NCI-H2196 (cell line): ENCODE measurements around the gene GCDH.
"Not testable (repeated sequence)": the region's sequence is repeated elsewhere in the genome, so short reads cannot be mapped to it uniquely, and the experiment has no call there.

Source experiments
- DNase-seq: peaks from one replicate; lab custom pipeline; 2025; ENCODE audit not compliant: unreplicated experiment; lab: John Stamatoyannopoulos, UW

GCDH gene

DNA sequence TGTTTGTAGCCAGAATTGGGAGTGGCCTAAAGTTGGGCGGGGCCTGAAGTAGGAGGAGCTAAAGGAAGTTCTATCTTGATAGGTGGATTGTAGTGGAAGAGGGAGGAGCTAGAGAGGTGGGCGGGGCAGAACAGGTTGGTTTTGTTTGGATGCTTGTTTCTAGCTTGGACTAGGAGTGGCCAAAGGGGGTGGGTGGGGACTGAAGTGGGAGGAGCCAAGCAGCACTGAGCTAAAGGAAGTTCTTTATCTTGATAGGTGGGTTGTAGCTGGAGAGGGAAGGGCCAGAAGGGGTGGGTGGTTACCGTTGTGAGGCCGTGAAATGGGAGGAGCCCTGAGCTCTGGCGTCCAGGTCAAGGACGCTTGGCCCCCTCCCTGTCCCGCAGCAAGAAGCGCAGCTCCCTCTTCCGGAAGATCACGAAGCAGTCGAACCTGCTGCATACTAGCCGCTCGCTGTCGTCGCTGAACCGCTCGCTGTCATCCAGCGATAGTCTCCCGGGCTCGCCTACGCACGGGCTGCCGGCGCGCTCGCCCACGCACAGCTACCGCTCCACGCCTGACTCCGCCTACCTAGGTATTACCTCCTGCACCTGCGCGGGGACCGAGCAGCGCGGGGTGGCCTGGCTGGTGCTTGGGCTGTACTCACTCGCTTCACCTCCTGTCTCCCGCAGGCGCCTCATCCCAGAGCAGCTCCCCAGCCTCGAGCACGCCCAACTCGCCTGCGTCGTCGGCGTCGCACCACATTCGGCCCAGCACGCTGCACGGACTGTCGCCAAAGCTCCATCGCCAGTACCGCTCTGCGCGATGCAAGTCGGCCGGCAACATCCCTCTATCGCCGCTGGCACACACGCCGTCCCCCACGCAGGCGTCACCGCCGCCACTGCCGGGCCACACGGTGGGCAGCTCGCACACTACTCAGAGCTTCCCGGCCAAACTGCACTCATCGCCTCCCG is 17.7 kb upstream of the GCDH start:
- peak; percentile 21 for DNase-seq

DNA sequence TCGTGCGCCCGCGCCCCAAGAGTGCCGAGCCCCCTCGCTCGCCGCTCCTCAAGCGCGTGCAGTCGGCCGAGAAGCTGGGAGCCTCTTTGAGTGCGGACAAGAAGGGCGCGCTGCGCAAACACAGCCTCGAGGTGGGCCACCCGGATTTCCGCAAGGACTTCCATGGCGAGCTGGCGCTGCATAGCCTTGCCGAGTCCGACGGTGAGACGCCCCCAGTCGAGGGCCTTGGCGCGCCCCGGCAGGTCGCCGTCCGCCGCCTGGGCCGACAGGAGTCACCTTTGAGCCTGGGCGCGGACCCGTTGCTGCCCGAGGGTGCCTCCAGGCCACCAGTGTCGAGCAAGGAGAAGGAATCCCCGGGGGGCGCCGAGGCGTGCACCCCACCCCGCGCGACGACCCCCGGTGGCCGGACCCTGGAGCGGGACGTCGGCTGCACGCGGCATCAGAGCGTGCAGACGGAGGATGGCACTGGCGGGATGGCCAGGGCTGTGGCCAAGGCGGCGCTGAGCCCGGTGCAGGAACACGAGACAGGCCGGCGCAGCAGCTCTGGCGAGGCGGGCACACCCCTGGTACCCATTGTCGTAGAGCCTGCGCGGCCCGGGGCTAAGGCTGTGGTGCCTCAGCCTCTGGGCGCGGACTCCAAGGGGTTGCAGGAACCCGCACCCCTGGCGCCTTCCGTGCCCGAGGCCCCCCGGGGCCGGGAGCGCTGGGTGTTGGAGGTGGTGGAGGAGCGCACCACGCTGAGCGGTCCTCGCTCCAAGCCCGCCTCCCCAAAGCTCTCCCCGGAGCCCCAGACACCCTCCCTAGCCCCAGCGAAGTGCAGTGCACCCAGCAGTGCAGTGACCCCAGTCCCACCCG is 16.8 kb upstream of the GCDH start:
- no peak for DNase-seq

GRCh38 chr19:12875086-12875485 is 15.9 kb upstream of the GCDH start:
- DNase-seq = no peak

GRCh38 chr19:12880551-12881171 is 10.3 kb upstream of the GCDH start:
- DNase-seq = no peak

- DNase-seq = peak; percentile 96
These were observed 9.7 kb upstream of the GCDH start, which contains the start of gene DNASE2 for GRCh38 chr19:12881172-12881808. TSS of gene DNASE2 (minus strand) at chr19:12881449. CDS start at chr19:12881375, 74 bp downstream.

DNA sequence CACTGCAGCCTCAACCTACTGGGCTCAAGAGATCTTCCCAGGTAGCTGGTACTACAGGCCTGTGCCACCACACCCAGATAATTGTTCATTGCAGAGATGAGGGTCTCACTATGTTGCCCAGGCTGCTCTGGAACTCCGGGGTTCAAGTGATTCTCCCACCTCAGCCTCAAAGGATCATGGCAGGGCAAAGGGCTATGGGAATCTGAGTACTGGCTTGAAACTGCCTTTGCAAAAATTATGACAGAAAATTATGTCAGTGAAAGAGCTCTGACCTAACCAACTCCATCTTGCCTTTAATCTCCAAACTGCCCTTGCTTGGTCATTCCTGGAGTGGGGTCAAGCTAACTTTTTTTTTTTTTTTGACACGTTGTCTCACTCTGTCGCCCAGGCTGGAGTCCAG is 8.4 kb upstream of the GCDH start:
- DNase-seq = no peak

- no peak for DNase-seq
These were observed 6.8 kb upstream of the GCDH start for GRCh38 chr19:12884202-12884601.

GRCh38 chr19:12884627-12884925 is 6.4 kb upstream of the GCDH start:
- DNase-seq = no peak

- peak; percentile 96 for DNase-seq
These were observed 5.8 kb upstream of the GCDH start for GRCh38 chr19:12884926-12885748.

DNA sequence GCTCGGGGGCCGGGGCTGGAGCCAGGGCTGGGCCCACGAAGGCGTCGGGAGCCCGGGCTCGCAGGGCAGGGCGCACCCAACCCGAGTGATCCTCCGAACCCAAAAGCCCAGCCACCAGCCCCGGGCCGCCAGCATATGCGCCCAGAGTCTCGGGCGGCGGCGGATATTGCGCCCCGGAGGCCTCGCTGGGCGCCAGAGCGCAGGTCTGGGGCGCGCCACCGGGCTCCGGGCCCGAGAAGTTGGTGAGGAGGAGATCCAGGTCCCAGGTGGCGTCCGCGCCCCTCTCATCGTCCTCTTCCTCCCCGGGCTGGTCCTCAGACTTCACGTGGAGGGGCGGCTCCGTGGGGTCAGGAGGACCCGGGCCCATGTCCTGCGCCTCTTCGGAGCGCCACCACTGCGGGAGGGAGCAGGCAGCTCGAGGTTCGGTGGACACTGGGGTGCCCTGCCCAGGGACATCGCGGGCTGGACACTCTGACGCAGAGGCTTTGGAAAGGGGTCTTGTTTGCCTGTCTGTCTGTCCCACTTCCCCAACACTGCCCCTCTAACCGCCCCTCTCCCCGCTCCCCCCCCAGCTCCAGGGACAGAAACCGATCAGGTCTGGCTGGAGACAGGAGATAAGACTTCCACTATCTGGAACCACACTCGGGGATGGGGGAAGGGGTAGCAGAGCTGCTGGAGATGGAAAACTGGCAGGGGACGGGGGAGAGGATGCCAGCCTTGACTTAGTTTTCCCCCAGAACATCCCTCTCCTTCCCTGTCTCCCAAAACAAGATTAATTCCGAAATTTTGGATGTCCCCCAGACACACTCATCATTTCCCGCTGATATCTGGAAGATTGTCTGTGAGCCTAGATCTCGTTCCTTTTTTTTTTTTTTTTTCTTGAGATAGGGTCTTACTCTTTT is 5.0 kb upstream of the GCDH start:
- no peak for DNase-seq

DNA sequence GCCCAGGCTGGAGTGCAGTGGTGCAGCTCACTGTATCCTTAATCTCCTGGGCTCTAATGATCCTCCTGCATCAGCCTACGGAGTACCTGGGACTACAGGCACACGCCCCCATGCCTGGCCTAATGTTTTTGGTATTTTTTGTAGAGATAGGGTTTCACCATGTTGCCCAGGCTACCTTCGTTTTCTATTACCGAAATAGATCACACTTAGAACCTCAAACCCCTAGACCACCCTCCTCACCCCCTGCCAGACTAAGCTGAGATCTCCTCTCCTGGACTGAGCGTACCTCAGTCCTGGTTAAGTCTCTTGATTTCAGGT is 4.3 kb upstream of the GCDH start:
- no peak for DNase-seq

GRCh38 chr19:12886969-12887747 is 3.8 kb upstream of the GCDH start, which contains the start of gene KLF1:
TSS of gene KLF1 (minus strand) at chr19:12887201. CDS start at chr19:12887140, 61 bp downstream.
- no peak for DNase-seq

GRCh38 chr19:12888006-12888603 is 2.9 kb upstream of the GCDH start:
- no peak for DNase-seq

DNA sequence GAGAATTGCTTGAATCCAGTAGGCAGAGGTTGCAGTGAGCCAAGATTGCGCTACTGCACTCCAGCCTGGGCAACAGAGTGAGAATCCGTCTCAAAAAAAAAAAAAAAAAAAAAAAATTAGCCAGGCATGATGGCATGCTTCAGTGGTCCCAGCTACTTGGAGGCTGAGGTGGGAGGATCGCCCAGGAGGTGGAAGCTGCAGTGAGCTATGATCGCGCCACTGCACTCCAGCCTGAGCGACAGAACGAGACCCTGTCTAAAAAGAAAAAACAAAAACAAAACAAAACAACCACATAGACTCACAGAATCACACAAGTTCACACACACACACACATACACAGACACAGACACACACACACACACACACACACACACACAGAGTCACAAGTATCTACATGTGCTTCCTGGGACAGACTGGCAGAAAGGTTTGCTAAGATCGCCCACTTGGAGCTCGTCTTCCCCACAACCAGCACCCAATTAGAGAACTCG is 617 bp upstream of the GCDH start:
- DNase-seq = not testable (repeated sequence)

GRCh38 chr19:12891553-12892021 is 627 bp downstream of the GCDH start:
- no peak for DNase-seq

DNA sequence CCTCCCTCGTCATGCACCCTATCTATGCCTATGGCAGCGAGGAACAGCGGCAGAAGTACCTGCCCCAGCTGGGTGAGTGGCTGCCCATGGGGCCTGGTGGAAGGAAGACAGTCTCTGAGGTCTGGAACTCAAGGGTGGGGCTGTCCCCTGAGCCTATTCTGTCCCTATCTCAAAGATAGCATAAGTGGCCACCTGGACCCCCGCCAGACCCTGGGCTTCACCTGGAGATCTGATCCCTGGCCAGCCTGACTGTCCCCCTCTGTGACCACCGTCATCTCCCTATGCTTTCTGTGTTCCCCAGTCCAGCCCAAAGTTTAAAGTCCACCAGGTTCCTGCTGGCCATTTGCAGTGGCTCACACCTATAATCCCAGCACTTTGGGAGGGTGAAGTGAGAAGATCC is 2.6 kb downstream of the GCDH start:
- no peak for DNase-seq

GRCh38 chr19:12896460-12896859 is 5.5 kb downstream of the GCDH start:
- DNase-seq = no peak
